ENCODE measurements around the gene VPS72.

GRCh38 chr1:151146412-151147131 is 43.4 kb downstream of the VPS72 start, which contains the start of gene SEMA6C:
- TF ChIP-seq CTCF (IDR thresholded peaks at IDR 0.05; ENCODE audit: insufficient read depth, low read length) (no peak), GABPA (IDR thresholded peaks at IDR 0.05; ENCODE audit: low read depth) (no peak), POLR2AphosphoS5 (IDR thresholded peaks at IDR 0.05; ENCODE audit: low read depth) (no peak), REST (IDR thresholded peaks at IDR 0.05; ENCODE audit: insufficient replicate concordance, low read depth) (no peak), SPI1 (IDR thresholded peaks at IDR 0.05; ENCODE audit: borderline replicate concordance, low read depth) (no peak)

All from HL-60 (cell line).